ENCODE data around the gene NCOA1.

DNA sequence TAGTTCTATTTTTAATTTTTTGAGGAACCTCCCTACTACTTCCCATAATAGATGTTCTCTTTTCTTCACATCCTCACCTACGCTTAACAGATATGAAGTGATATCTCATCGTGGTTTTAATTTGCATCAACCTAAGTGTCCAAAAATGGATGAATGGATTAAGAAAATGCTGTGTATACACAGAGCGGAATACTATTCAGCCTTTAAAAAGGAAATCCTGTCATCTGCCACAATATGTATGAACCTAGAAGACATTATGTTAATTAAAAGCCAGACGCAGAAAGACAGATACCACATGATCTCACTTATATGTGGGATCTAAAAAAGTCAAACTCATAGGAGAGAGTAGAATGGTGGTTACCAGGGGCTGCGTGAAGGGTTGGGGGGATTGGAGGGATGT lies 189.1 kb downstream of the NCOA1 start:
- TF ChIP-seq, protein P1, sequence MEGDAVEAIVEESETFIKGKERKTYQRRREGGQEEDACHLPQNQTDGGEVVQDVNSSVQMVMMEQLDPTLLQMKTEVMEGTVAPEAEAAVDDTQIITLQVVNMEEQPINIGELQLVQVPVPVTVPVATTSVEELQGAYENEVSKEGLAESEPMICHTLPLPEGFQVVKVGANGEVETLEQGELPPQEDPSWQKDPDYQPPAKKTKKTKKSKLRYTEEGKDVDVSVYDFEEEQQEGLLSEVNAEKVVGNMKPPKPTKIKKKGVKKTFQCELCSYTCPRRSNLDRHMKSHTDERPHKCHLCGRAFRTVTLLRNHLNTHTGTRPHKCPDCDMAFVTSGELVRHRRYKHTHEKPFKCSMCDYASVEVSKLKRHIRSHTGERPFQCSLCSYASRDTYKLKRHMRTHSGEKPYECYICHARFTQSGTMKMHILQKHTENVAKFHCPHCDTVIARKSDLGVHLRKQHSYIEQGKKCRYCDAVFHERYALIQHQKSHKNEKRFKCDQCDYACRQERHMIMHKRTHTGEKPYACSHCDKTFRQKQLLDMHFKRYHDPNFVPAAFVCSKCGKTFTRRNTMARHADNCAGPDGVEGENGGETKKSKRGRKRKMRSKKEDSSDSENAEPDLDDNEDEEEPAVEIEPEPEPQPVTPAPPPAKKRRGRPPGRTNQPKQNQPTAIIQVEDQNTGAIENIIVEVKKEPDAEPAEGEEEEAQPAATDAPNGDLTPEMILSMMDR (conservative IDR thresholded peaks at IDR 0.05; ENCODE audit: low read depth, low read length) = no peak
- TF ChIP-seq EZH2 (IDR thresholded peaks at IDR 0.05; ENCODE audit: borderline replicate concordance, low read depth, low read length, poor library complexity, severe bottlenecking) = no peak

Data from A673 (cell line).